ENCODE results near the gene HRC. TPM values are rescaled to one million over a fixed set of nuclear protein-coding genes. Genes with fewer than 3 reads are reported as not detected.
"Not testable (repeated sequence)": the region's sequence is repeated elsewhere in the genome, so short reads cannot be mapped to it uniquely, and the experiment has no call there.

Gene HRC
- total RNA-seq, 1 experiment from 2014 or later, result under 0.01 TPM

GRCh38 chr19:49135686-49136085 lies 19.5 kb downstream of the HRC start:
- DNase-seq (ENCODE audit: low read depth), result no peak

GRCh38 chr19:49133621-49134454 lies 21.4 kb downstream of the HRC start:
- DNase-seq (ENCODE audit: low read depth), result no peak

- DNase-seq (ENCODE audit: low read depth), result no peak
Observed at GRCh38 chr19:49132974-49133609, 22.1 kb downstream of the HRC start.

GRCh38 chr19:49130325-49130724 lies 24.9 kb downstream of the HRC start:
- no peak for DNase-seq (ENCODE audit: low read depth)

GRCh38 chr19:49129238-49129583 lies 26.0 kb downstream of the HRC start:
- DNase-seq (ENCODE audit: low read depth), result peak; percentile 49

- peak; percentile 31 for DNase-seq (ENCODE audit: low read depth)
Observed at GRCh38 chr19:49128545-49129237, 26.5 kb downstream of the HRC start.

- DNase-seq (ENCODE audit: low read depth), result peak; percentile 94
Observed at GRCh38 chr19:49127674-49128544, 27.3 kb downstream of the HRC start.

GRCh38 chr19:49127225-49127624 lies 28.0 kb downstream of the HRC start:
- not testable (repeated sequence) for DNase-seq (ENCODE audit: low read depth)

- DNase-seq (ENCODE audit: low read depth), result no peak
Observed at GRCh38 chr19:49126575-49126974, 28.6 kb downstream of the HRC start.

GRCh38 chr19:49125025-49125731 lies 30.0 kb downstream of the HRC start:
- peak; percentile 32 for DNase-seq (ENCODE audit: low read depth)

GRCh38 chr19:49123285-49123684 lies 31.9 kb downstream of the HRC start:
- DNase-seq (ENCODE audit: low read depth), result not testable (repeated sequence)

- not testable (repeated sequence) for DNase-seq (ENCODE audit: low read depth)
Observed at GRCh38 chr19:49121841-49122240, 33.4 kb downstream of the HRC start.

- DNase-seq (ENCODE audit: low read depth), result no peak
Observed at GRCh38 chr19:49120868-49121267, 34.3 kb downstream of the HRC start.

- DNase-seq (ENCODE audit: low read depth), result no peak
Observed at GRCh38 chr19:49120325-49120683, 34.9 kb downstream of the HRC start.

- peak; percentile 72 for DNase-seq (ENCODE audit: low read depth)
Observed at GRCh38 chr19:49119411-49120324, 35.5 kb downstream of the HRC start, which contains the start of gene PPFIA3. PPFIA3 (plus strand) TSS chr19:49119544; CDS start chr19:49127874, 8,330 bp downstream.

- peak; percentile 92 for DNase-seq (ENCODE audit: low read depth)
Observed at GRCh38 chr19:49118565-49119410, 36.4 kb downstream of the HRC start, which contains the start of gene C19orf73. C19orf73 (minus strand) TSS chr19:49119143; CDS start chr19:49119022, 121 bp downstream.

GRCh38 chr19:49117677-49118564 lies 37.3 kb downstream of the HRC start:
- no peak for DNase-seq (ENCODE audit: low read depth)

- no peak for DNase-seq (ENCODE audit: low read depth)
Observed at GRCh38 chr19:49116544-49116943, 38.7 kb downstream of the HRC start.

Measured in RPMI7951 (cell line).